HCT116 (cell line): ENCODE measurements around the gene KIAA0232.

Experiments used
- CEBPB ChIP-seq: IDR thresholded peaks from 2 replicates; pipeline ENCODE4 v1.6.1; 2012; ENCODE audit warnings: low read depth
- CTCF ChIP-seq, 3 experiments: fragments of 200-600 bp in 1 of 3; sonication (generic) in 1 of 3; IDR thresholded peaks in 2 of 3; conservative IDR thresholded peaks in 1 of 3; 2 replicates each; pipeline ENCODE4 v1.5.1; 2012 to 2017; ENCODE audit warnings: low read depth in 2 of 3, low read length in 2 of 3, antibody characterized with exemption in 1 of 3, borderline replicate concordance in 1 of 3, control low read depth in 1 of 3, mild to moderate bottlenecking in 1 of 3, mixed read lengths in 1 of 3, mixed run types in 1 of 3, moderate library complexity in 1 of 3; ENCODE audit not compliant: insufficient read depth in 1 of 3
- EZH2 ChIP-seq: fragments of 200-600 bp; sonication (generic); IDR thresholded peaks from 2 replicates; pipeline ENCODE4 v1.6.1; 2017; ENCODE audit warnings: antibody characterized with exemption, mixed run types
- JUND ChIP-seq: IDR thresholded peaks from 2 replicates; pipeline ENCODE4 v1.6.1; 2012
- REST ChIP-seq: IDR thresholded peaks from 2 replicates; pipeline ENCODE4 v1.6.1; 2012; ENCODE audit warnings: low read depth
- SIN3A ChIP-seq: IDR thresholded peaks from 2 replicates; pipeline ENCODE4 v1.6.1; 2012; ENCODE audit warnings: low read depth
- ZBTB33 ChIP-seq: IDR thresholded peaks from 2 replicates; pipeline ENCODE4 v1.6.1; 2011; ENCODE audit warnings: mild to moderate bottlenecking, low read length, moderate library complexity; ENCODE audit not compliant: insufficient replicate concordance; ENCODE audit errors: extremely low read depth

- TF ChIP-seq CTCF (IDR thresholded peaks at IDR 0.05 in 2 of 3, conservative IDR thresholded peaks at IDR 0.05 in 1 of 3; ENCODE audit: borderline replicate concordance in 1 of 3, insufficient read depth in 1 of 3, low read depth in 2 of 3, low read length in 2 of 3) (no peak), EZH2 (no peak), SIN3A (no peak), REST (no peak), CEBPB (no peak), JUND (no peak), ZBTB33 (no peak)
Observed at GRCh38 chr4:6773616-6774540, 8.6 kb upstream of the KIAA0232 start.
